8988T (cell line): Measurements from ENCODE around the gene HPCAL1.
"Not testable (repeated sequence)": the region's sequence is repeated elsewhere in the genome, so short reads cannot be mapped to it uniquely, and the experiment has no call there.

Experiments used
- DNase-seq: peaks from one replicate; pipeline ENCODE4 v3.0.0; 2011

The HPCAL1 gene

GRCh38 chr2:10285191-10285555, 17.5 kb upstream of the HPCAL1 start:
- no peak for DNase-seq

GRCh38 chr2:10285556-10286198, 17.0 kb upstream of the HPCAL1 start:
- peak; percentile 63 for DNase-seq

GRCh38 chr2:10286216-10287037, 16.3 kb upstream of the HPCAL1 start:
- DNase-seq = no peak

- DNase-seq = no peak
Measured at GRCh38 chr2:10287761-10288160, 14.9 kb upstream of the HPCAL1 start.

GRCh38 chr2:10288606-10289005, 14.1 kb upstream of the HPCAL1 start:
- DNase-seq = no peak

GRCh38 chr2:10289352-10289751, 13.4 kb upstream of the HPCAL1 start:
- no peak for DNase-seq

- peak; percentile 81 for DNase-seq
Measured at GRCh38 chr2:10289891-10290290, 12.8 kb upstream of the HPCAL1 start.

GRCh38 chr2:10291376-10291775, 11.3 kb upstream of the HPCAL1 start:
- not testable (repeated sequence) for DNase-seq

GRCh38 chr2:10292033-10292432, 10.7 kb upstream of the HPCAL1 start:
- DNase-seq = no peak

GRCh38 chr2:10293603-10294002, 9.1 kb upstream of the HPCAL1 start:
- no peak for DNase-seq

- no peak for DNase-seq
Measured at GRCh38 chr2:10294077-10294476, 8.6 kb upstream of the HPCAL1 start.

- DNase-seq = not testable (repeated sequence)
Measured at GRCh38 chr2:10295649-10296048, 7.1 kb upstream of the HPCAL1 start.

GRCh38 chr2:10296142-10296541, 6.6 kb upstream of the HPCAL1 start:
- no peak for DNase-seq

GRCh38 chr2:10297191-10297830, 5.4 kb upstream of the HPCAL1 start:
- DNase-seq = no peak

GRCh38 chr2:10297959-10298531, 4.7 kb upstream of the HPCAL1 start:
- peak; percentile 75 for DNase-seq

- not testable (repeated sequence) for DNase-seq
Measured at GRCh38 chr2:10298777-10299176, 3.9 kb upstream of the HPCAL1 start.

- DNase-seq = no peak
Measured at GRCh38 chr2:10300328-10300920, 2.3 kb upstream of the HPCAL1 start.

GRCh38 chr2:10300997-10301940, 1.4 kb upstream of the HPCAL1 start:
- no peak for DNase-seq

GRCh38 chr2:10301941-10302478, 694 bp upstream of the HPCAL1 start:
- DNase-seq = no peak

- DNase-seq = no peak
Measured at GRCh38 chr2:10303181-10303693, 533 bp downstream of the HPCAL1 start.

- DNase-seq = no peak
Measured at GRCh38 chr2:10303694-10304378, 1.1 kb downstream of the HPCAL1 start.
